GM19193 (cell line): ENCODE results near the gene EIF4G1.

Experiments used
- POLR2A ChIP-seq: IDR thresholded peaks from 4 replicates; pipeline ENCODE4 v1.6.1; 2011; ENCODE audit not compliant: insufficient read depth, insufficient read length; ENCODE audit errors: extremely low read depth

Gene EIF4G1

DNA sequence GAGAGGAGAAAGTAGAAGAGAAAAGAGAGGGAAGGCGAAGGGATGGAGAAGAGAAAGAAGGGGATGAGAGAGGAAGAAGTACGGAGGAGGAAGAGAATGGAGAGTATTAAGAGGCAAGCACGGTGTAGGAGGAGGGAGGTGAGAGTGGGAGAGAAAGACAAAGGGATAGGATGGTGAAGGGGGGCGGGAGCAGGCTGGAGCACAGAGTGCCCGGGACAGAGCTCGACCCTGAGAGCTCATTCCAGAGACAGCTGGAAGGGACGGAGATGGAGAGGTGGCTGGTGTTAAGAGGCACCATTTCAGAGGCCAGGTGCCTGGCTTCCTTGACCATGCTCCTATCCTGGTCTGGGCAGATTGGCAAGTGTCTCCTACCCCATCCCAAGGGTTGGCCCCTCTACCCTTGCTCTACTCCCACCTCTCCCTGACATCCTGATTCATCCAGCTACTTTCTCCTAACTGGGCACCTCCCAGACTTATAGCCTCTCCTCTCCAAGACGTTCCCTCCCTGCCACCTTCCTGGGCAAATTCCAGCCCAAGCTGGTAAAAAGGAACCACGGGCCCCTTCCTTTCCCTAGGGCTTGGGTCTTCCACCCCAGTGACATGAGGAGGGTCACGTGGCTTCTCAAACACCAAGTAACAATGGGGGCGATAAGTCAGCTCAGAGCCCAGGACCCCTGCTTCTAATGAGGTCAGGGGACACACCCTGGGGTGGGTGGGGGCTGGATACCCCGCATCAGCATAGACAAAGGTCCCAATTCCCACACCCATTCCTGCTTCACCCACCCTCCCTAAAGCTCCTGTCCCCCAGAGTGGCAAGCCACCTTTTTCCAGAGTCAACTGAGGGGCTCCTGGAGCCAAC is 45.9 kb downstream of the EIF4G1 start:
- no peak for TF ChIP-seq POLR2A

DNA sequence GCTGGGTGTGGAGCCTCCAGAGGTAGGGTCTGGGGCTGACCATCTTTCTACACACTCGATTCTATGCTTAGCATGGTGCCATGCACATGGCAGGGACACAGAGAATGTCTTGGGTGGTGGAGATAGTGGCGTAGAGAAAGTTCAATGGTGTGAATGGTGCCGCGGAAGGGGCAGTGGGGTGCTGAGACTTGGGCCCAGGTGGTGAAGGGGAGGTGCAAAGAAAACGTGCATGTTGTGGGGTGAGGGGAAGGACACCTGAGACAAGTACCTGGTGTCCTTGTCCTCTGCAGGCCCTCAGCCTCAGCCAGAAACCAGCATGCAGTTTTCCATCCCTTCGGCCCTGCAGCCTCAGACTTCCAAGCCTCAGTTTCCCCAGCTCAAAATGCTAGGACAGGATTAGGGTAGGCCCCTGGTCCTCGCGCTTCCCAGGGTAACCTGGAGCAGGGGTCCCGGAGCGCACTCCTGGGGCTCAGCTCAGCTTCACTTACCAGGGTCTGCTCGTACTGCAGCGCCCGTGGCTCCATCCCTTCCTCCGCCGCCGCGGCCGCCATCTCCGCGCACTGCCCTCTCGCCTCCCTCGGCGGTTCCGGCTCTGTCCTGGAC is 46.6 kb downstream of the EIF4G1 start:
- TF ChIP-seq POLR2A, result no peak

DNA sequence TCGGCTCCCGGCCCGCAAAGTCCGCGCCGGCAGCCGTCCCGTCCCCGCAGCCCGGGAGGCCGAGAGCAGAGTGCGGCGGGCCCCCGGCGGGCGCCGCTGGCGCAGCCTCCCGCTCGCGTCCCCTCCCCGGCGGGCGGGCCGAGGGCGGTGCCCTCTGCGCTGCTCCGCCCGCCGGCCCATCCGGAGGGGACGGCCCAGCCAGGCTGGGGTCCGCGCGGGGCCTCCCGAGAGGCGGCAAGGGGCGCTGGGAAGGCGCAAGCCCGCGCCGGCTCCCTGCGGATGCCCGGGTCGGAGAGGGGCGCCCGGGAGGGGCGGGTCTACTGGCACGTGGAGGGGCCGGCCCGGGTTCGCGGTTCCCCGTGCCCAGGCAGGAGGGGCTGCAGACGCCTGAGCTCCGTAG is 47.1 kb downstream of the EIF4G1 start, which contains the start of the genes CLCN2 and POLR2H:
CLCN2 (minus strand) TSS at position 74 of the 400 bp plus-strand sequence. CDS start 126 bp downstream, outside the sequence.
POLR2H (plus strand) TSS at position 179 of the 400 bp plus-strand sequence. CDS start 1,783 bp downstream, outside the sequence.
- no peak for TF ChIP-seq POLR2A

DNA sequence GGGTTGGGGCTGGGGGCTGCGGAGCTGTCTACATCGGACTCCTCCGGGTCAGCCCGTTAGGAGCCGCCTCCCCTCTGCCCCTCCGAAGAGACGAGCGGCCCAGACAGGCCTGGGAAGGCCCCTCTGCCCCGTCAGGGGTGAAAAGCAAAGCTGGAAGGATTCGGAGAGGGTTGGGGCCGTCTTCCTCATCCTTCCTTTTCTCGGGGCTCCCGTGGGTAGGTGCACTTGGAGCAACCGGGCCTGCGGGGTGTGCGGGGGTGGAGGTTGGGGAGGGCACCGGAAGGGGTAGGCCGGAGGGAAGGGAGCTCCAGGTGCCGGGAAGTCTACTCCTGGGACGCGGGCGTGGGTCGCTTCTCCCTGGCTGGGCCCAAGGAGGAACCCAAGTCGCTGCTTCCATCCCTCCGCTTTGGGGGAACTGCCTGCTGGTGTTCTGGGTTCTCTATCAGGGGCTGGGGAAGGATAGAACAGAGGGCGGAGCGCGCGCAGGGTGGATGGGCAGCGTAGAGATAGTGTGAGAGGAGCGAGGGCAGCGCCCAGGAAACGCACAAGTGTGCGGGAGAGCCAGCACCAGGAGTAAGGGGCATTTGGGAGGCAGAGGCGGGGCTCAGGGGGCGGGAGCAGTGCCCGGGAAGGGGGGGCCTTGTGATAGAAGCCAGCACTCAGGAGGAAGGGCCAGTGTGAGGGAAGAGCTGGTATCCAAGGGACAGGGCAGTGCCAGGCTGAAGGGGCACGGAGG is 47.7 kb downstream of the EIF4G1 start:
- no peak for TF ChIP-seq POLR2A

DNA sequence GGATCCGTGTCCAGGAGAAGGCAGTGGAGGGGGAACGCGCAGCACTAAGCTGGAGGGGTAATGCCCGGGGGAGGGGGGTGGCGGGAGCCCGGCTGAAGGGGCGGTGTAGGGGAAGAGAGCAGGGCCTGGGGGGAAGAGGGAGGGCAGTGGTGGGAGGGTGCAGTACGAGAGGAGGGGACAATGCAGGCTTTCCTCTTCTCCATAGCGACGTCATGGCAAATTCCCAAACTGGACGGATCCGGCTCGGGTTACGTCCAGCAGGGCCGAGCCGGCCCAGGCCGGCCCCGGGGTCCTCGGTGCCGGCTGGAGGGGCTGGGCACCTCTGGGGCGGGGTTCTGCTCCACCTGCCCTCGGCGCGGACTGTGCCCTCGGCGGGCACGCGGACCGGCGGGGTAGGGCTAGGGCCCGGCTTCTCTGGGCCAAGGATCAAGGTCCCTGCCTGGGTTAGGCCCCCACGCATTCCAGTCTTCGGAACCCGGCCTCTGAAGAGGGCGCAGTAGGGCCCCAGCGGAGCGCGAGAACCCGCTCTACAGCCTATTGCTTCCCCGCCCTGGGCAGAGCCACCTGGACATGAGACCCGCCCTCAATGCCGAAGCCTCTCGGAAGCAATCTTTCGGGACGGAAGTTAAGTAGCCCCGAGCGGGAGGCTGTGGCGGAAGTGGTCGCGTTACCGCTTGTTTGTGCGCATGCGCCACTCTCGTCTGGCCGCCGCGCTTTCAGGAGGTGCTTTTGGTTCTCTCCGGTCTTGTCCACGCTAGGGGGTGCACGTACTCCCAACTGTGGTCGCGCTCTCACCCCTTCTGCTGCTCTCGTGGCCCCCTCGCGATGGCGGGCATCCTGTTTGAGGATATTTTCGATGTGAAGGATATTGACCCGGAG is 48.5 kb downstream of the EIF4G1 start:
- TF ChIP-seq POLR2A, result peak; percentile 79

DNA sequence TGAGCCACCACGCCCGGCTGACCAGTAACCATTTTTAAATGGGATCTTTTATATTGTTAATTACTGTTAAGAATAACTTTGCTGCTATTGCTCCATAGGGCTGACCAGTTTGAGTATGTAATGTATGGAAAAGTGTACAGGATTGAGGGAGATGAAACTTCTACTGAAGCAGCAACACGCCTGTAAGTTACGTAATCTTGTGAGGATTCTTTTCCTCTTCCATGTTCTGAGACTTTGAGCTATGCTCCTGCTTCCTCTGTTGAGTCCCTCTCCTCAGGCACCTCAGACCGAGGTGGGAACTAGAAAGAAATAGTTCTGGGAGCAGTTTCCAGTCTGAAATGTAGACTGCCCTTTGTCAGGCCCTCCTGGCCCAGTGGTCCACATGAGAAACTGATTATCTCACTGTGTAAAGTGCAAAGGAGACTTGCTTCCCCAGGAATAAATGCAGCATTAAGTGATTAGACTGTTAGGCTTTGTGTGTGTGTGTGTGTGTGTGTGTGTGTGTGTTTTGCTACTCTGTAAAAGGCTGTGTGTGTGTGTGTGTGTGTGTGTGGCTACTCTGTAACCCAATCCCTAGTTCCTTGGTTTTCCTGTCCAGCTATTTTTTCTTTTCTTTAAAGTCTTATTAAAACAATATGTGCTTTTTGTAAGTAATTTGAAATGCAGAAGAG is 52.3 kb downstream of the EIF4G1 start:
- TF ChIP-seq POLR2A, result no peak

DNA sequence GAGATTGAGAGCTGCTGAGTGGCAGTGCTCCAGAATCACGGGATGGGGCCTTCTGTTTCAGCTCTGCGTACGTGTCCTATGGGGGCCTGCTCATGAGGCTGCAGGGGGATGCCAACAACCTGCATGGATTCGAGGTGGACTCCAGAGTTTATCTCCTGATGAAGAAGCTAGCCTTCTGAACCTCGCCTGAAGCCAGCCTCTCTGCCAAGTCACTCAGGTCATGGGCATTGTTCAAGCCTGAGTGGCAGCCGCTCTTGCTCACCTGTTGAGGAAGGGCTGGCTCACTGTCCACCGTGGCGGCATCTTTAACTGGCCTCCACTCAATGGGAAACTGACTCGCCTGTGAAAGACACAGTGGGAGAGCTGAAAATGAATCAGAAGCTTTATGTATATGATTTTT is 53.7 kb downstream of the EIF4G1 start:
- no peak for TF ChIP-seq POLR2A

DNA sequence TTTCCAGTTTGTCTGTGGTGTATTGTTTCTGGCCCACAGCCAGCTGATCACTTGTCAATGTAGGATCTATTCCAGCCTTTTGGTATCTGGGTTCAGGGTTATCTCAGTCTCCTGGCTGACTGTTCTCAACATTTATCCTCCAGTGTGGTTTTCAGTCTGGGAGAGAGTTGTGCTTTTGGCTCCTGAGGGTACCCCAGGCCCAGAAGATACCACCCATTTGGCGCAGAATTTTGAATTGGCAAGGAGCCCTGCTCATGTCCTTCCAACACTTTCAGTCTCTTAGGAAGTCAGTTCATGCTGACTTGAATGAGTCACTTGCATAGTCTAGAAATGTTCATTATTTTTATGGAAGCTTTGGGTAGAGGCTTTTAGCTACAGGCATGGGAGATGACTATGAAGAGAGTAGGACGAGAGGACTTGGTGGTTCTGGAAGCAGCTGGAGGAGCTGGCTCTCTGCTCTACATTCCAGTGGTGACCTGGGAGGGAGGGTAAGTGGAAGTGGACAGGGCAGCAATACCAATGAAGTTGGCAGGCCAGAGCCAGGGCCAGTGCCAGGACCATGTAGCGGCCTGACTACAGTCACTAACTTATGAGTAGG is 54.3 kb downstream of the EIF4G1 start:
- no peak for TF ChIP-seq POLR2A

DNA sequence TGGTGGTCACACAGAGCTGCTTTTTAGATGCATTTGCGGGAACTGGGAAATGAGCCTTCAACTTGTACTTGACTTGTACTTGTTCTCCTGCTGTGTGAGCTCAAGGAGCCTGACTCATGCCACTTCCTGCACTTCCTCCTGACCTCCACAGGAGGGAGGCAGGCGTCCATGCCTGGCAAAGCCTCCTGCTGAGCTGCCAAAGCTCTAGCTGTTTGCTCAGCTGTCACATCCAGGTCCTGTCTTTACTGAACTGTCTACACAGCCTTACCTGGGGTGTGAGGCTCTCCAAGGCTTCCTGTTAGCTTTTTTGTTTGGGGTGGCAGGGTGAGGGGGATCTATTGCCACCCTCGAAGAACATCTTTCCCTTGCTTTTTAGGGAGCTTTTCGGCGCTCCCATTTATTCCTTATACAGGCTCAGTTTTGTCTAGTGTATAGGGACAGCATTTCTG is 57.2 kb downstream of the EIF4G1 start:
- no peak for TF ChIP-seq POLR2A

DNA sequence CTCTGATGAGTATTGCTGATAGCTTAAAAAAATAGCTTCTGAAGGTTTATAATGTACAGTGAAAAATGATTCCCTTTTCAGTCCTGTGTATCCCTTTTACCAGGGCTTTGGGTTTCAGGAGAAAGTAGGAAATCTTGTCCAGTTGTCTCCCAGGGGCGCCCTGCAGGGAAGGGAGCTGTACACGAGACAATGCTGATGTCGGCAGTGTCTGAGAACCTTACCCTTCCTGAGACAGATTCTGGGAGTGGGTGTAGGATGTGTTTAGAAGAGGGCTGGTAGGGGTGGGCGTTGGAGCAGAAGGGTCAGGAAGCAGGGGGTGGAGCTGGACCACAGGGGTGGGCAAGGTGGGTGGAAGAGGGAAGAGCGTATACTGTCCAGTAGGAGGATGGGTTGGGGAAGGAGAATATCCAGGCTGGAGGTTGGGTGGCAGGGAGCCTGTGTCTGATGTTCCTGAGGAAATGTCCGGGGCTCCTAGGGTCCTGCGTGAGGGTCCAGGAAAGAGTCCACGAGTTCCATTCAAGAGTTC is 58.0 kb downstream of the EIF4G1 start:
- TF ChIP-seq POLR2A, result no peak

DNA sequence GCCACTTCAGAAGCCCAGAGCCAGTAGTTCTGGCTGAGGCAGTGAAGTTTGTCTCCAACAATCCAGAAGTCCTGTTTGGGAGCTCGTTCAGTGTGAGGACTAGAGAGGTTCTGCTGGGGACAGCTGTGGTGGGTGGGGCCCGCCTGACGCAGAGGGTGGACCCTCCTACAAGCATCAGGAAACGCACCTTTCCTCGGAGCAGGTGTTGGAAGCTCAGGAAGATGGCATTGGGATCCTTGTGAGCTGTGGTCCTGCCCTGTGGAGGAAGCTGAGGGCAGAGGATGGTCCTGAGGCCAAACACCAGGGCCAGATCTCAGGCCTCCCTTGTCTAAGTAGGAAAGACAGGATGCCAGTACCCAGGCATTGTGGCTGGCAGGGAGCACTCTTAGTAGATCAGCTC is 58.5 kb downstream of the EIF4G1 start:
- TF ChIP-seq POLR2A, result no peak

DNA sequence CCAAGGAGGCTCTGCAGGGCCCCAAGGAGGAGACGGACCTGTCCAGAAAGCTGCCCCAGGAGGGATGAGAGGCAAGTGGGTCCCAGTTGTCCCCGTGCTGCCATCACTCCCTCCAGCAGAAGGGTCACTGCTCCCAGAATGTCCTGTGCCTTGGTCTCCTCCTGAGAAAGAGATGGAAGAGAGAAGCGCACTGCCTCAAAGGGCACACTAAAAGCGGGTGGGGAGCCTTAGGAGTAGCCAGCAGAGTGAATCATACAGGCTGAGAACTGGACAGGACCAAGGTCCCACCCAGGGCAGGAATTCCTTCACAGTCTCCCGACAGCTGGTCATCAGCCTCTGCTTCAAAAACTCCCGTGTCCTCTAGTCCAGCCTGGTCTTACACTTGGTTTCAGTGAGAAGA is 59.0 kb downstream of the EIF4G1 start:
- no peak for TF ChIP-seq POLR2A

DNA sequence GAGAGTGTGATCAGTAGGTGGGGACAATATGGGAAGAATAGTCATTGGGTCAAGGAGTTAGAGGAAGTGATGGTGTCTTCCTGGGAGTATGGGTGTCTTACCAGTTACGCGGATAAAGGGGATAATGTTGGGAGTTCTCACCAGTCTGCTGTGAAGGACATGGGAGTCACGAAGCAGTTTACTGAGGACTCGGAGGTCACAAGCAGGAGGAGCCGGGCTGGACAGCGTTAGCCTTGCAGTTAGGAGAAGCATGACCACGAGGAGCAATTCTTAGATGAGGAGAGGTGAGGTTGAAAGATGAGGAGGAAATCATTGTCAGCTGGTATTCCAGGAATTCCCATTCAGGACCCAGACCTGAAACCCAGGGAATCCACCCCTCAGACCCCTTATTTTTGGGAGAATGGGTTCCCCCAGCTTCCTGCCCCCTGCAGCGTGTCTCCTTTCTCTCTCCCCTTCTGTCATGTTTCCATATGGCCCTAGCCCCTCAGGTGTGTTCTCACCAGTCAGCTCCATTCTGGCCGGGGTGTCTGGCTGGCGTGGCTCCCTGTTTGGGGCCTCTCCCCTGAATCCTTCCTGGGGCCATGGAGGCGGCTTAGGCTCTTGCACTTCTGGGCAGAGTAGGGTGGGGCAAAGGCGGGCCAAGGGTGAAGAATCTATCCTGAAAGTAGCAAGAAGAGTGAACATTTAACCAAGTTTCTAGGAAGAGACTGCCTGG is 61.5 kb downstream of the EIF4G1 start:
- no peak for TF ChIP-seq POLR2A

DNA sequence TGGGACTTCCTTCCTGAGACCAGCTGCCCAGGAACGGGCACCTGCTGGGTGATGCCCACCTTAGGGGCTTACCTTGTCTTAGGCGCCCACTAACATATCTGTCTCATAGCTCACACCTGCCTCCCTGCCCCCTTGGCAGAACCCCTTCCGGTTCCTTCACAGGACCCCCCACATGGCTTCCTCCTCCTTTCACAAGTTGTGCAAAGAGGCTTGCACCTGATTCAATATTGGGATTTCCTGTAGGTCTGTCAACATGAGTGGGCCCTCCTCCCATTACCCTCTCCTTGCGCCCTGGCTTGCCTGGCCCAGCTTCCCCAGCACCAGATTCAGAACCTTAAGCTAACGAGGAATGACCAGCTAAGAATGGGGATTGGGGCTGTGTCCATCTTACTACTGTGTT is 63.0 kb downstream of the EIF4G1 start:
- TF ChIP-seq POLR2A, result no peak
